ENCODE measurements around the gene ZNF724. TPM values are rescaled to one million over a fixed set of nuclear protein-coding genes. Genes with fewer than 3 reads are reported as not detected.

Gene ZNF724
- total and polyA plus RNA-seq, 10 of the 15 experiments (the other 5 are each of a cell fraction or from before 2014, with no cell fraction given): 0.71 to 14.7 (median 4.2) TPM

GRCh38 chr19:23249911-23250649 lies at the start of gene ZNF724 (continued):
- TF ChIP-seq EED (IDR thresholded peaks at IDR 0.05; ENCODE audit: low read depth) (peak; percentile 19; the same call in 1 of the 2 replicates), KLF5 (IDR thresholded peaks at IDR 0.05; ENCODE audit: partially characterized antibody) (peak; percentile 62), STAT3 (IDR thresholded peaks at IDR 0.05; ENCODE audit: low read depth, low read length) (no peak), LARP7 (IDR thresholded peaks at IDR 0.05) (no peak), POLR2AphosphoS5 (IDR thresholded peaks at IDR 0.05; ENCODE audit: low read length) (peak; percentile 85), ZNF207 (IDR thresholded peaks at IDR 0.05; ENCODE audit: borderline replicate concordance) (0 out of 2 replicates have a peak, but pooled peaks have one; percentile 64), POU2F2 (IDR thresholded peaks at IDR 0.05; ENCODE audit: borderline replicate concordance, low read depth, low read length) (peak; percentile 86; the same call in 2 of the 3 replicates), SMARCA5 (IDR thresholded peaks at IDR 0.05) (no peak), NFIC (IDR thresholded peaks at IDR 0.05; ENCODE audit: low read depth, low read length) (no peak), RAD21 (IDR thresholded peaks at IDR 0.05; ENCODE audit: insufficient read depth, low read depth, low read length) (no peak), HDAC6 (IDR thresholded peaks at IDR 0.05; ENCODE audit: unreplicated experiment) (no peak), CHD2 (IDR thresholded peaks at IDR 0.05; ENCODE audit: borderline replicate concordance, low read depth, low read length) (peak; percentile 95), MEF2A (IDR thresholded peaks at IDR 0.05; ENCODE audit: insufficient read depth, low read depth, low read length) (no peak), EGR1 (IDR thresholded peaks at IDR 0.05; ENCODE audit: borderline replicate concordance in 1 of 2, low read depth in 2 of 2, low read length in 2 of 2) (no peak), SP1 (IDR thresholded peaks at IDR 0.05; ENCODE audit: low read depth, low read length) (peak; percentile 98), SIN3A (IDR thresholded peaks at IDR 0.05; ENCODE audit: low read depth, low read length) (peak; percentile 96), RUNX3 (IDR thresholded peaks at IDR 0.05; ENCODE audit: low read length) (peak; percentile 20; the same call in 1 of the 2 replicates)
- TF ChIP-seq, protein P1, sequence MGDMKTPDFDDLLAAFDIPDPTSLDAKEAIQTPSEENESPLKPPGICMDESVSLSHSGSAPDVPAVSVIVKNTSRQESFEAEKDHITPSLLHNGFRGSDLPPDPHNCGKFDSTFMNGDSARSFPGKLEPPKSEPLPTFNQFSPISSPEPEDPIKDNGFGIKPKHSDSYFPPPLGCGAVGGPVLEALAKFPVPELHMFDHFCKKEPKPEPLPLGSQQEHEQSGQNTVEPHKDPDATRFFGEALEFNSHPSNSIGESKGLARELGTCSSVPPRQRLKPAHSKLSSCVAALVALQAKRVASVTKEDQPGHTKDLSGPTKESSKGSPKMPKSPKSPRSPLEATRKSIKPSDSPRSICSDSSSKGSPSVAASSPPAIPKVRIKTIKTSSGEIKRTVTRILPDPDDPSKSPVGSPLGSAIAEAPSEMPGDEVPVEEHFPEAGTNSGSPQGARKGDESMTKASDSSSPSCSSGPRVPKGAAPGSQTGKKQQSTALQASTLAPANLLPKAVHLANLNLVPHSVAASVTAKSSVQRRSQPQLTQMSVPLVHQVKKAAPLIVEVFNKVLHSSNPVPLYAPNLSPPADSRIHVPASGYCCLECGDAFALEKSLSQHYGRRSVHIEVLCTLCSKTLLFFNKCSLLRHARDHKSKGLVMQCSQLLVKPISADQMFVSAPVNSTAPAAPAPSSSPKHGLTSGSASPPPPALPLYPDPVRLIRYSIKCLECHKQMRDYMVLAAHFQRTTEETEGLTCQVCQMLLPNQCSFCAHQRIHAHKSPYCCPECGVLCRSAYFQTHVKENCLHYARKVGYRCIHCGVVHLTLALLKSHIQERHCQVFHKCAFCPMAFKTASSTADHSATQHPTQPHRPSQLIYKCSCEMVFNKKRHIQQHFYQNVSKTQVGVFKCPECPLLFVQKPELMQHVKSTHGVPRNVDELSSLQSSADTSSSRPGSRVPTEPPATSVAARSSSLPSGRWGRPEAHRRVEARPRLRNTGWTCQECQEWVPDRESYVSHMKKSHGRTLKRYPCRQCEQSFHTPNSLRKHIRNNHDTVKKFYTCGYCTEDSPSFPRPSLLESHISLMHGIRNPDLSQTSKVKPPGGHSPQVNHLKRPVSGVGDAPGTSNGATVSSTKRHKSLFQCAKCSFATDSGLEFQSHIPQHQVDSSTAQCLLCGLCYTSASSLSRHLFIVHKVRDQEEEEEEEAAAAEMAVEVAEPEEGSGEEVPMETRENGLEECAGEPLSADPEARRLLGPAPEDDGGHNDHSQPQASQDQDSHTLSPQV (IDR thresholded peaks at IDR 0.05): no peak
- TF ChIP-seq, protein P2, sequence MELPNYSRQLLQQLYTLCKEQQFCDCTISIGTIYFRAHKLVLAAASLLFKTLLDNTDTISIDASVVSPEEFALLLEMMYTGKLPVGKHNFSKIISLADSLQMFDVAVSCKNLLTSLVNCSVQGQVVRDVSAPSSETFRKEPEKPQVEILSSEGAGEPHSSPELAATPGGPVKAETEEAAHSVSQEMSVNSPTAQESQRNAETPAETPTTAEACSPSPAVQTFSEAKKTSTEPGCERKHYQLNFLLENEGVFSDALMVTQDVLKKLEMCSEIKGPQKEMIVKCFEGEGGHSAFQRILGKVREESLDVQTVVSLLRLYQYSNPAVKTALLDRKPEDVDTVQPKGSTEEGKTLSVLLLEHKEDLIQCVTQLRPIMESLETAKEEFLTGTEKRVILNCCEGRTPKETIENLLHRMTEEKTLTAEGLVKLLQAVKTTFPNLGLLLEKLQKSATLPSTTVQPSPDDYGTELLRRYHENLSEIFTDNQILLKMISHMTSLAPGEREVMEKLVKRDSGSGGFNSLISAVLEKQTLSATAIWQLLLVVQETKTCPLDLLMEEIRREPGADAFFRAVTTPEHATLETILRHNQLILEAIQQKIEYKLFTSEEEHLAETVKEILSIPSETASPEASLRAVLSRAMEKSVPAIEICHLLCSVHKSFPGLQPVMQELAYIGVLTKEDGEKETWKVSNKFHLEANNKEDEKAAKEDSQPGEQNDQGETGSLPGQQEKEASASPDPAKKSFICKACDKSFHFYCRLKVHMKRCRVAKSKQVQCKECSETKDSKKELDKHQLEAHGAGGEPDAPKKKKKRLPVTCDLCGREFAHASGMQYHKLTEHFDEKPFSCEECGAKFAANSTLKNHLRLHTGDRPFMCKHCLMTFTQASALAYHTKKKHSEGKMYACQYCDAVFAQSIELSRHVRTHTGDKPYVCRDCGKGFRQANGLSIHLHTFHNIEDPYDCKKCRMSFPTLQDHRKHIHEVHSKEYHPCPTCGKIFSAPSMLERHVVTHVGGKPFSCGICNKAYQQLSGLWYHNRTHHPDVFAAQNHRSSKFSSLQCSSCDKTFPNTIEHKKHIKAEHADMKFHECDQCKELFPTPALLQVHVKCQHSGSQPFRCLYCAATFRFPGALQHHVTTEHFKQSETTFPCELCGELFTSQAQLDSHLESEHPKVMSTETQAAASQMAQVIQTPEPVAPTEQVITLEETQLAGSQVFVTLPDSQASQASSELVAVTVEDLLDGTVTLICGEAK (IDR thresholded peaks at IDR 0.05; ENCODE audit: borderline replicate concordance): peak; percentile 84; the same call in 1 of the 2 replicates
- TF ChIP-seq, protein P3, sequence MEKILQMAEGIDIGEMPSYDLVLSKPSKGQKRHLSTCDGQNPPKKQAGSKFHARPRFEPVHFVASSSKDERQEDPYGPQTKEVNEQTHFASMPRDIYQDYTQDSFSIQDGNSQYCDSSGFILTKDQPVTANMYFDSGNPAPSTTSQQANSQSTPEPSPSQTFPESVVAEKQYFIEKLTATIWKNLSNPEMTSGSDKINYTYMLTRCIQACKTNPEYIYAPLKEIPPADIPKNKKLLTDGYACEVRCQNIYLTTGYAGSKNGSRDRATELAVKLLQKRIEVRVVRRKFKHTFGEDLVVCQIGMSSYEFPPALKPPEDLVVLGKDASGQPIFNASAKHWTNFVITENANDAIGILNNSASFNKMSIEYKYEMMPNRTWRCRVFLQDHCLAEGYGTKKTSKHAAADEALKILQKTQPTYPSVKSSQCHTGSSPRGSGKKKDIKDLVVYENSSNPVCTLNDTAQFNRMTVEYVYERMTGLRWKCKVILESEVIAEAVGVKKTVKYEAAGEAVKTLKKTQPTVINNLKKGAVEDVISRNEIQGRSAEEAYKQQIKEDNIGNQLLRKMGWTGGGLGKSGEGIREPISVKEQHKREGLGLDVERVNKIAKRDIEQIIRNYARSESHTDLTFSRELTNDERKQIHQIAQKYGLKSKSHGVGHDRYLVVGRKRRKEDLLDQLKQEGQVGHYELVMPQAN (conservative IDR thresholded peaks at IDR 0.05): peak; percentile 98
